Cardiac muscle cell (in vitro differentiated cells and primary cell): ENCODE data around the gene BPIFB6. TPM values are rescaled to one million over a fixed set of nuclear protein-coding genes. Genes with fewer than 3 reads are reported as not detected.

Experiments used
- DNase-seq, 2 donors: peaks; one replicate each; pipeline versions ENCODE4 v3.0.0 to v3.0.0-alpha.2; 2010 to 2017; ENCODE audit warnings: low read depth in 1 of 2, low spot score in 1 of 2
- H3K27ac ChIP-seq: fragments of 200-600 bp; sonication (generic); 2 replicates; pipeline ENCODE4 v1.5.1; 2016
- H3K27me3 ChIP-seq: fragments of 200-600 bp; sonication (generic); 2 replicates; pipeline ENCODE4 v1.6.0; 2016; ENCODE audit warnings: control low read depth
- H3K36me3 ChIP-seq: fragments of 200-600 bp; sonication (generic); 2 replicates; pipeline ENCODE4 v1.5.1; 2016; ENCODE audit warnings: control low read depth
- H3K4me1 ChIP-seq: fragments of 200-600 bp; sonication (generic); 2 replicates; pipeline ENCODE4 v1.8.1; 2017; ENCODE audit warnings: low read depth, mild to moderate bottlenecking, mixed run types
- H3K4me3 ChIP-seq: fragments of 200-600 bp; sonication (generic); 2 replicates; pipeline ENCODE4 v1.5.1; 2016; ENCODE audit warnings: mild to moderate bottlenecking
- H3K9me3 ChIP-seq: fragments of 200-600 bp; sonication (generic); 2 replicates; pipeline ENCODE4 v1.5.1; 2017; ENCODE audit warnings: low read depth, mild to moderate bottlenecking, control low read depth
- CTCF ChIP-seq: IDR thresholded peaks from 2 replicates; pipeline ENCODE4 v1.5.1; 2012; ENCODE audit warnings: low read depth, mild to moderate bottlenecking, low read length
- polyA plus RNA-seq: library from polyadenylated mRNA; unstranded; fragments of >200 nt; fragmentation: Nextera tagmentation; extraction: Ambion mirVana; gene quantifications from 2 replicates; pipeline ENCODE4 v1.2.1, GENCODE V29; 2016
- total RNA-seq: library from RNA; depleted of rRNA; stranded (reverse); fragments of >200 nt; gene quantifications from 2 replicates; pipeline ENCODE4 v1.2.3, GENCODE V29; 2016

Gene BPIFB6
- total and polyA plus RNA-seq, 2 experiments from 2014 or later, result not detected

GRCh38 chr20:33084722-33085121, 53.3 kb downstream of the BPIFB6 start:
- Histone ChIP-seq H3K9me3 (no peaks in the 10 kb centered on the region), H3K27ac (no peak overlapping the region), H3K27me3 (no peaks in the 10 kb centered on the region), H3K4me3 (no peak overlapping the region), H3K36me3 (no peaks in the 10 kb centered on the region), H3K4me1 (no peaks in the 10 kb centered on the region)
- no peak for TF ChIP-seq CTCF
- no peak for DNase-seq

GRCh38 chr20:33086052-33086722, 54.7 kb downstream of the BPIFB6 start:
- no peak for TF ChIP-seq CTCF

GRCh38 chr20:33091147-33091546, 59.7 kb downstream of the BPIFB6 start:
- no peak for TF ChIP-seq CTCF

More at GRCh38 chr20:33086052-33086722, 54.7 kb downstream of the BPIFB6 start:
- no peaks in the 10 kb centered on the region for H3K4me1 ChIP-seq
- no peaks in the 10 kb centered on the region for H3K36me3 ChIP-seq
- H3K27me3 ChIP-seq, result no peaks in the 10 kb centered on the region
- DNase-seq, result no peak
- no peak overlapping the region for H3K27ac ChIP-seq
- H3K9me3 ChIP-seq, result no peaks in the 10 kb centered on the region
- H3K4me3 ChIP-seq, result no peak overlapping the region

GRCh38 chr20:33091693-33092092, 60.2 kb downstream of the BPIFB6 start:
- no peaks in the 10 kb centered on the region for H3K36me3 ChIP-seq
- no peak for TF ChIP-seq CTCF
- DNase-seq, result no peak
- no peak overlapping the region for H3K27ac ChIP-seq
- no peaks in the 10 kb centered on the region for H3K27me3 ChIP-seq
- no peak overlapping the region for H3K4me3 ChIP-seq
- no peaks in the 10 kb centered on the region for H3K4me1 ChIP-seq
- no peaks in the 10 kb centered on the region for H3K9me3 ChIP-seq

More at GRCh38 chr20:33091147-33091546, 59.7 kb downstream of the BPIFB6 start:
- no peaks in the 10 kb centered on the region for H3K4me1 ChIP-seq
- no peaks in the 10 kb centered on the region for H3K9me3 ChIP-seq
- no peaks in the 10 kb centered on the region for H3K36me3 ChIP-seq
- H3K27me3 ChIP-seq, result no peaks in the 10 kb centered on the region
- no peak overlapping the region for H3K27ac ChIP-seq
- no peak for DNase-seq
- H3K4me3 ChIP-seq, result no peak overlapping the region

- no peaks in the 10 kb centered on the region for H3K36me3 ChIP-seq
- H3K9me3 ChIP-seq, result no peaks in the 10 kb centered on the region
- DNase-seq, result no peak
- H3K27me3 ChIP-seq, result no peaks in the 10 kb centered on the region
- no peak for TF ChIP-seq CTCF
- H3K4me3 ChIP-seq, result no peak overlapping the region
- no peak overlapping the region for H3K27ac ChIP-seq
- no peaks in the 10 kb centered on the region for H3K4me1 ChIP-seq
Measured at GRCh38 chr20:33092361-33092760, 60.9 kb downstream of the BPIFB6 start.
